GM10248 (cell line): ENCODE data around the gene C6orf132.

Source experiments
- CTCF ChIA-PET: fragments of 300-600 bp; sonication (Branson Sonifier 250); formaldehyde crosslinking; extraction: SDS; loops from one replicate; lab custom pipeline; 2021; ENCODE audit warnings: antibody characterized with exemption; lab: Yijun Ruan, JAX
- POLR2A ChIA-PET: fragments of 350-650 bp; sonication (Branson Sonifier 250); formaldehyde crosslinking; extraction: SDS; loops from one replicate; lab custom pipeline; 2020; ENCODE audit warnings: antibody characterized with exemption; lab: Yijun Ruan, JAX
- DNase-seq: peaks from one replicate; pipeline ENCODE4 v3.0.0; 2012; ENCODE audit errors: extremely low spot score
- CTCF ChIP-seq: IDR thresholded peaks from 2 replicates; pipeline ENCODE4 v1.5.1; 2012; ENCODE audit warnings: mild to moderate bottlenecking, low read depth; ENCODE audit errors: extremely low read depth, missing control alignments, control extremely low read depth

C6orf132 gene

GRCh38 chr6:42112351-42112750, 30.1 kb downstream of the C6orf132 start:
- no peak for TF ChIP-seq CTCF
- no peak for DNase-seq
- ChIA-PET POLR2A (no interaction called here), CTCF (interaction anchor here (1.1 to 3.1 kb wide), 3 partner anchors 8 to 17 kb away, joined by 3 to 26 read pairs (median 3); no protein-coding TSS in a partner anchor)

GRCh38 chr6:42110683-42111082, 31.7 kb downstream of the C6orf132 start:
- ChIA-PET POLR2A (interaction anchor here (0.7 kb wide), 1 partner anchor 132 kb away, joined by 4 read pairs; no protein-coding TSS in a partner anchor), CTCF (no interaction called here)
- no peak for TF ChIP-seq CTCF
- no peak for DNase-seq

DNA sequence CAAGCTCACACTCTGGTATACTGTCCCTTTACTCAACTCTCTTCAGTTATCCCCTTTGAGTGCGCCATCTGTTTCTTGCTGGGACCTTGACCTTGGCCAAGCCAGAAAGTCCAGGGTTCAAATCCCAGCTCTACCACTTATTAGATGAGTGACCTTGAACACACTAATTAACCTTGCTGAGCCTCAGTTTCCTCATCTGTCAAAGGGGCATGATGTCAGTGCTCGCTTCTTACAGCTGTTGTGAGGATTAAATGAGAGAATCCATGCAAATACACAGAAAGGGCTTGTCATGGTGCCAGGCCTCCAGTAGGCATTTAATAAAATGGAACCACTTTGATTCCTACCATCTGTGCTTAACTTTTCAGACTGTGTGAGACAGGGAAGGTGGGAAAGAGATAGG, 34.3 kb downstream of the C6orf132 start:
- DNase-seq, result no peak
- ChIA-PET CTCF (interaction anchor here (0.7 to 1.4 kb wide), 5 partner anchors 8 to 333 kb away, joined by 3 read pairs; partner anchors contain the start of genes BYSL and MED20), POLR2A (no interaction called here)
- TF ChIP-seq CTCF, result no peak

- ChIA-PET CTCF (interaction anchor here (0.9 to 3.4 kb wide), 3 partner anchors 11 to 18 kb away, joined by 3 to 15 read pairs (median 6); no protein-coding TSS in a partner anchor), POLR2A (no interaction called here)
- no peak for DNase-seq
- TF ChIP-seq CTCF, result no peak
Observed at GRCh38 chr6:42106112-42107023, 36.1 kb downstream of the C6orf132 start.

- no peak for DNase-seq
- ChIA-PET POLR2A (no interaction called here), CTCF (interaction anchor here (1.5 to 3.4 kb wide), 4 partner anchors 16 to 61 kb away, joined by 6 to 16 read pairs (median 14); no protein-coding TSS in a partner anchor)
- no peak for TF ChIP-seq CTCF
Observed at GRCh38 chr6:42105709-42106108, 36.7 kb downstream of the C6orf132 start.

DNA sequence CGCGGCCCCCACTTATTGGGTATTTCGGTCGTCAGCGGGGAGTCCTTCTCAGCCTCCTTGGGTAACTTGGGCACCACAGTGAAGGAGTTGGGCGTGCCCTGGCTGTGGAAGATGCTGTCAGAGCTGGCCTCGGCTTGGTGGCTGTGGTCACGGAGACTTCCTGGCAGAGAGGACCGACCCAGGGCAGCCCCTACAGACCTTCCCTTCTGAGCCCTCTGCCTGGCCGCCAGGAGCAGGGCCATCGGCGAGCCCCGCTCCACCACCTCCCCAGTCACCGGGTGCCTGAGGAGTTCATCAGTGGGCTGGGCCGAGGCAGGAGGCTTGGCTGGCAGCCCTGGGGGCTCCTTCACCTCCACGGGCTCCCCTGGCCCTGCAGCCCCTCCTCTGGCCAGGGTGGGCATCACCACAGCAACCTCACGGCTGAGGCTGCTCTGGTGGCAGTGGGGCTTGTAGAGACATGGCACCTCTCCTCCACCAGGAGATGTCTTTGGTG, 37.2 kb downstream of the C6orf132 start:
- POLR2A ChIA-PET, result no interaction called here
- no peak for DNase-seq
- no peak for TF ChIP-seq CTCF
- CTCF ChIA-PET, result interaction anchor here (0.8 to 4.0 kb wide), 31 partner anchors 8 to 443 kb away, joined by 3 to 42 read pairs (median 7); partner anchors contain the start of genes TAF8 and TOMM6
